Iris pigment epithelial cell (primary cell): ENCODE data around the gene C11orf58.

Experiments used
- DNase-seq: peaks from one replicate; pipeline ENCODE4 v3.0.0-alpha.2; 2011; ENCODE audit warnings: low read depth

Gene C11orf58

GRCh38 chr11:16738193-16738946 is at the start of gene C11orf58:
Gene C11orf58 (plus strand): TSS chr11:16738647. CDS start chr11:16738779, 132 bp downstream.
- DNase-seq: peak; percentile 96

GRCh38 chr11:16690086-16690485 is 48.4 kb upstream of the C11orf58 start:
- DNase-seq: no peak

- DNase-seq: no peak
These were observed 34.7 kb upstream of the C11orf58 start for GRCh38 chr11:16703795-16704194.

- no peak for DNase-seq
These were observed 24.9 kb upstream of the C11orf58 start for GRCh38 chr11:16713594-16713993.

GRCh38 chr11:16722581-16723344 is 15.7 kb upstream of the C11orf58 start:
- DNase-seq: no peak

GRCh38 chr11:16727806-16728205 is 10.6 kb upstream of the C11orf58 start:
- DNase-seq: no peak

GRCh38 chr11:16737818-16738192 is 642 bp upstream of the C11orf58 start:
- DNase-seq: no peak

- peak; percentile 30 for DNase-seq
These were observed 734 bp downstream of the C11orf58 start for GRCh38 chr11:16738947-16739815.

GRCh38 chr11:16741473-16741872 is 3.0 kb downstream of the C11orf58 start:
- no peak for DNase-seq

- no peak for DNase-seq
These were observed 5.0 kb downstream of the C11orf58 start for GRCh38 chr11:16743478-16743877.

GRCh38 chr11:16744128-16744725 is 5.8 kb downstream of the C11orf58 start:
- DNase-seq: no peak

- DNase-seq: peak; percentile 8
These were observed 7.6 kb downstream of the C11orf58 start for GRCh38 chr11:16745950-16746605.

GRCh38 chr11:16749092-16749491 is 10.6 kb downstream of the C11orf58 start:
- DNase-seq: no peak

- no peak for DNase-seq
These were observed 11.2 kb downstream of the C11orf58 start for GRCh38 chr11:16749666-16750065.

GRCh38 chr11:16750417-16750816 is 12.0 kb downstream of the C11orf58 start:
- DNase-seq: no peak

GRCh38 chr11:16758382-16759024 is 20.1 kb downstream of the C11orf58 start:
- DNase-seq: no peak

GRCh38 chr11:16759857-16760508 is 21.5 kb downstream of the C11orf58 start:
- peak; percentile 33 for DNase-seq

- no peak for DNase-seq
These were observed 25.3 kb downstream of the C11orf58 start for GRCh38 chr11:16763746-16764145.

GRCh38 chr11:16764888-16765287 is 26.4 kb downstream of the C11orf58 start:
- DNase-seq: no peak

- no peak for DNase-seq
These were observed 28.7 kb downstream of the C11orf58 start for GRCh38 chr11:16767137-16767536.
